Glomerular visceral epithelial cell (primary cell): ENCODE results near the gene GRIN1.
A peak's percentile ranks its signal among the peaks of the same experiment; 100 is the strongest.

Source experiments
- DNase-seq: peaks from one replicate; pipeline ENCODE4 v3.0.0-alpha.2; 2016; ENCODE audit errors: extremely low spot score

Gene GRIN1

DNA sequence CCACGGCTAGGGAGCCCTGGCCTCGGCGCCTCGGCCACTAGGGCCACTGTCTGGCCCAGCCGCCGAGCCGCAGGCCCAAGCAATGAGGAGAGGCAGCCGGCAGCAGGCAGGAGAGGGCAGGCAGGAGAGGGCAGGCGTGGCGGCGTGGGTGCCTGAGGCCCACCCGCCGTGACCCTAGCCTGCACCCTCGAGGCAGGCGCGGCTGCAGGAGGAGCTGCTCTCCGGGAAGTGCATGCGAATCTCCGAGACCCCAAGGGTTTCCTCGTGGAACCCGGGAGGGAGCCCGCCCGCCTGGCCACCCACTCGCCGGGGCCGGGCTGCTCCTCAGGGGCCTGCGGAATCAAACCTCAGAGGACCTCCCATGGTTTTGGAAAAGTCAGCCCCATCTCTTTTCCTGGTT, 9.3 kb downstream of the GRIN1 start:
- no peak for DNase-seq

DNA sequence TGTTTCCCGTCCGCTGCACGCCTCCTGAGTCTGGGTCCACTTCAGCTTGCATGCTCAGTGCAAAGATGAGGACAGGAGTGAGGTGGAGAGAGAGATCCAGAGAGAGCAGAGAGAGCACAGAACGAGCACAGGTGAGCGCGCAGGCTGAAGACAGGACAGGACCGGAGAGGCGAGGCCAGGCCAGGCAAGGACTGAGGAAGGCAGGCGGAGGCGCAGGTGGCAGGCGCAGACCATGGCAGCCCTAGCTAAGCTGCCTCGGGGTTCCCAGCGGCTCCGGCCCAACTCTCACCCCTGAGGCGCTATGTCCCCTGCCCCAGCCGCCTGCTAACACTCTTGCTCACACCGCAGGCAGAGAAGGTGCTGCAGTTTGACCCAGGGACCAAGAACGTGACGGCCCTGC, 9.7 kb downstream of the GRIN1 start:
- no peak for DNase-seq

DNA sequence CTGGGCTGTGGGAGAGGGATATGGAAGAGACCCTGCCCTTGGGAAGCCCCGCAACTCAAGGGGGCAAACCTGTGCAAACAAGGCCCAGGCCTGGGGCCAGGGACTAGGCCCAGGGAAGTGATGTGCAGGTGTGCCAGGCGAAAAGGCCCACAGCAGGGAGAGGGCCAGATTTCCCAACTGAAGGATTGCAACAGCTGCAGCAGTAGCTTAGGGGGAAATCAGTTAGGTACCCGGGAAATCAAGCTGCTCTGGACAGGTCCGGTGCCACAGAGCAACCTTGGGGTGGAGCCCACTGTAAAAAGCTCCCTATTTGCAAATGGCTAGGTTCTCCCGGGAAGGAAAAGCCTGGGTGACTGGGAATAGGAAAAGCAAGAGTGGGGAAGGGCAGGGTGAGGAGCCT, 10.4 kb downstream of the GRIN1 start:
- DNase-seq = no peak

DNA sequence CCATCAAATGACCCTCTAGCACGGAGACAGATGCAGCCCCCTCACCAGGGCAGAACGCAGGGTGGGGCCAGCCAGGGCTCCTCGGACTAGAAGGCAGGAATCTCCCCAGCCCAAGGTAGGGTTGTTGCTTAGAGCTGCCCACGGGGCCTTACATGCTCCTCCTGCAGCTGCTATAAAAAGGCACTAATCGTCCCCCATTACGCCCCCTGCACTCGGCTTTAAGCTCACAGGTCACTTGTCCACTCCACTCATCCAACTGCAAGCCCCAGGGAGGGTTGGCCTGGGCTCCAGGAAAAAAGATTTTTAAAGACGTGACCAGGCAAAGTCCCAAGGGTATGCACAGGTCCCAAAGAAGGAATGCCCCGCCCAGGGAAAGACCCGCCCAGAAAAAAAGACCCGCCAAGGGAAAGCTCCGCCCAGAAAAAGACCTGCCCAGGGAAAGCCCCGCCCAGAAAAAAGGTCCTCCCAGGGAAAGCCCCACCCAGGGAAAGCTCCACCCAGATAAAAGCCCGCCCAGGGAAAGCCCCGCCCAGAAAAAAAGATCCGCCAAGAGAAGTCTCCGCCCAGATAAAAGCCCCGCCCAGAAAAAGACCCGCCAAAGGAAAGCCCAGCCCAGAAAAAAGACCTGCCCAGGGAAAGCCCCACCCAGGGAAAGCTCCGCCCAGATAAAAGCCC, 11.1 kb downstream of the GRIN1 start:
- DNase-seq = peak; percentile 25

DNA sequence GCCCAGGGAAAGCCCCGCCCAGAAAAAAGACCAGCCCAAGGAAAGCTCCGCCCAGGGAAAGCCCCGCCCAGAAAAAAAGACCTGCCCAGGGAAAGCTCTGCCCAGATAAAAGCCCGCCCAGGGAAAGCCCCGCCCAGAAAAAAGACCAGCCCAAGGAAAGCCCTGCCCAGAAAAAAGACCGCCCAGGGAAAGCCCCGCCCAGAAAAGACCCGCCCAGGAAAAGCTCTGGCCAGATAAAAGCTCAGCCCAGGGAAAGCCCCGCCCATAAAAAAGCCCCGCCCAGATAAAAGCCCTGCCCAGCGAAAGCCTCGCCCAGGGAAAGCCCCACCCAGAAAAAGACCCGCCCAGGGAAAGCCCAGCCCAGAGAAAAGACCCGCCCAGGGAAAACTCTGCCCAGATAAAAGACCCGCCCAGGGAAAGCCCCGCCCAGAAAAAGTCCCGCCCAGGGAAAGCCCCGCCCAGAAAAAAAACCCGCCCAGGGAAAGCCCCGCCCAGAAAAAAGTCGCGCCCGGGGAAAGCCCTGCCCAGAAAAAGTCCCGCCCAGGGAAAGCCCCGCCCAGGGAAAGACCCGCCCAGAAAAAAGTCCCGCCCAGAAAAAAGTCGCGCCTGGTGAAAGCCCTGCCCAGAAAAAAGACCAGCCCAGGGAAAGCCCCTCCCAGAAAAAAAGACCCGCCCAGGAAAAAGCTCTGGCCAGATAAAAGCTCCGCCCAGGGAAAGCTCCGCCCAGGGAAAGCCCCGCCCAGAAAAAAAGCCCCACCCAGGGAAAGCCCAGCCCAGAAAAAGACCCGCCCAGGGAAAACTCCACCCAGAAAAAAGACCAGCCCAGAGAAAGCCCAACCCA, 11.9 kb downstream of the GRIN1 start:
- DNase-seq = peak; percentile 59

DNA sequence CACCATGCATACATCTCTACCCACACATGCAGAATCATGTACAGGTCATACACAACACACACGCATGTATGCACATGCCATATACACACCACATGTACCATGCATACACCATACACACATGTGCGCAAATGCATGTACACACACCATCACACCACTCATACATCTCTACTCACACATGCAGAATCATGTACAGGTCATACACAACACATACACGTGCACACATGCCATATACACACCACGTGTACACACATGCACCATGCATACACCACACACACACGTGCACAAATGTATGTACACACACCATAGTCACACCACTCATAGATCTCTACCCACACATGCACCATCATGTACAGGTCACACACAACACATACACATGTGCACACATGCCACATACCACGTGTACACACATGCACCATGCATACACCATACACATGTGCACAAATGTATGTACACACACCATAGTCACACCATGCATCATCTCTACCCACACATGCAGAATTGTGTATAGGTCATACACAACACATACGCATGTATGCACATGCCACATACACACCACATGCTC, 14.0 kb downstream of the GRIN1 start:
- no peak for DNase-seq

DNA sequence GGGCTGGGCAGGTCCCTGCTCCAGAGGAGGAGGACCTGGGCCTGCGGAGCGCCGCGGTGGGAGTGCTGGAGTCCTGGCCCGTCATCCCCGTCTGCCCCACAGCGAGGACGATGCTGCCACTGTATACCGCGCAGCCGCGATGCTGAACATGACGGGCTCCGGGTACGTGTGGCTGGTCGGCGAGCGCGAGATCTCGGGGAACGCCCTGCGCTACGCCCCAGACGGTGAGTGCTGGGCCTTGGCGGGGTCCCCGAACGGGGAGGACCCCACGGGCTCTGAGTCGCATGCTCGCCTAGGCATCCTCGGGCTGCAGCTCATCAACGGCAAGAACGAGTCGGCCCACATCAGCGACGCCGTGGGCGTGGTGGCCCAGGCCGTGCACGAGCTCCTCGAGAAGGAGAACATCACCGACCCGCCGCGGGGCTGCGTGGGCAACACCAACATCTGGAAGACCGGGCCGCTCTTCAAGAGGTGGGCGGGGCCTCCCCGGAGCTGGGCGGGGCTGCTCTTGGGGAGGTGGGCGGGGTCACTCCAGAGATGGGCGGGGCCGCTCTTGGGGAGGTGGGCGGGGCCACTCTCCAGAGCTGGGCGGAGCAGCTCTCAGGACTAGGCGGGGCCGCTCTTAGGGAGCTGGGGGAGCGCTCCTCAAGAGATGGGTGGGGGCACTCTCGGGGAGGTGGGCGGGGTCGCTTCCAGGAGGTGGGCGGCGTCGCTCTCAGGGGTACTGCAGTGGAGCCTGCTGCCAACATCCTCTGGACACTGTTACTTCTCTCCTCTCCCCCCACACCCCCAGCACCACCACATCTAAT, 17.8 kb downstream of the GRIN1 start:
- no peak for DNase-seq

DNA sequence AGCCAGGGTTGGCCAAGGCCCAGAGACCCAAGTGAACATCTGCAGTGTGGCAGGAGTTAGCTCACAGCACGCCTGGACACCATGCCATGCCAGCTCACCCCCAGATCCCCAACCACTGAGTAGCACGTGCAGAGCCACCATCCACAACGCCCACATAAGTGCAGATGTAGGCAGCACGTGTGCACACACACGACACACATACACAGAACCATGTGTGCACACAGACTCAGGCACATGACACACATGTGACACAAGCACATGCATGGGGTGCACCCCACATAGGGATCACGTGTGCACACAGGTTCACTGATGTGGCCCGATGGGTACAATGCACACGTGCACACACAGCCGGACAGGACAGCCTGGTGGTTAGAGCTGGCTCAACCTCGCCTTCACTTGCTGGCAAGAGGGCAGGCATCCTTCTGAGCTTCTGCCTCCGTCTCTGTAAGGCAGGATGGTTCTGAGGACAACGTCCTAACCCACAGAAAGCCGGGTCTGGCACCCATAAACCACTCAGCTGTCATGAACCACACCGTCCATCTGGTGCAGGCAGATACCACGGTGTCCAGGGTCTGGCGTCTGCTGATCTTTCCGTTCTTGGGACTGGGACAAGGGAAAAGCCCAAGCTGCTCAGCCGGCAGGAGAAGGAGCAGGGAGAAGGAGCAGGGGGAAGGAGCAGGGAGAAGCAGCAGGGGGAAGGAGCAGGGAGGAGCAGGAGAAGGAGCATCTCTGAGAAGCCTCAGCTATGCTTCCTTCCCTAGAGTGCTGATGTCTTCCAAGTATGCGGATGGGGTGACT, 18.9 kb downstream of the GRIN1 start:
- DNase-seq = no peak

DNA sequence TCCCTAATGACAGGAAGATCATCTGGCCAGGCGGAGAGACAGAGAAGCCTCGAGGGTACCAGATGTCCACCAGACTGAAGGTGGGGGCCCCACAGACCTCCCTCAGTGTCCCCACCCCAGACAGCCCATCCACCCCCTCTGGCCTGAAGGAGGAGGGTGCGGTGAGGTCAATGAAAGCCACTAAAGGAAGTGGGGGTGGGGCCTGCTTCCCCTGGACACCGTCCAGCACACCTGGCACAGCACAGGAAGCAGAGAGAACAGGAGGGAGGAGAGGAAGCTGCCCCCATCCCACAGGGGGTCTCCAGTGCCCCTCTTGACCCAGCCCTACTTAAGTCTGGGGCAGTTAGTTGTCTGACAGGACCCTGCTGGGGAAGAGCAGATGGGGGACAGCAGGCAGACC, 19.7 kb downstream of the GRIN1 start:
- no peak for DNase-seq

DNA sequence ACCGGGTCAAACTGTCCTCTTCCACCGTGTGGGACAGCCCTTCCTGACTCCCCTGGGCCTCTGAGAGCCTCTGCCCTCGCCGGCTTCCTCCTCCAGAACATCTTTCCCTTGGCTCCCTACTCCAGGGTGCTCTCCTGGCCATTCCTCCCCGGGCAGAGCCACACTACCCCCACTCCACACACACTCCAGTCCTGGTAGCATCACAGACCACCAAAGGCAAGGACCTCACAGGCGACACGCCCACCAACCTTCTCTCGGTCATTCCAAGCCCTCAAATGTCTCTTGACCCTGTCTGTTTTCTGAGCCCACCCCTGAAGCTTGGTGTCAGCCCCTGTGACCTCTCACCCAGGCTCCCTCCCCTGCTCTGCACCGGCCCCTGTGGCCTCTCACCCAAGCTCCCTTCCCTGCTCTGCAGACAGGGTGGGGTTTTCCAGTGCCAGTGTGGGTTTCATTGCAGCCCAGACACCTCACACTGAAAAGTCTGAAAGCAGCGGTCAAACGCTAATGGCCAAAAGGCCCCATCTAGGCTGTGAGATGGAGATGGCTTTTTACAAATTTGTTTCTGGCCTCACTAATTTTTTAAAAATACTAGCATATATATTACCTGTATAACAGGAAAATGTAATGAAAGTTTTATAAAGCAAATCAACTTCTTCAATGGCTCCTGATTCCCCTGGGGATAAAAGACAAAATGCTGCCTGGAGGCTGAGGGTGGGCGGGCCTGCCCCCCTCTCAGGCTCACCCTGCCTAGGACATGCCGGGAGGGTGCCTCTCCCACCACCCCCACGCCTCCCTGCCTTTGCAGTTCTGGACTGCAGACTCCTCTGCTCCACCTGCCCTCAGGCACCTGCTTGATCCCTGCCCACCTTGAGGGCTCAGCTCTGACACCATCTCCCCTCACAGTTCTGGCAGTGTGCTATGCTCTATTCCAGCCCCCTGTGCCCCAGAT, 20.4 kb downstream of the GRIN1 start:
- no peak for DNase-seq

DNA sequence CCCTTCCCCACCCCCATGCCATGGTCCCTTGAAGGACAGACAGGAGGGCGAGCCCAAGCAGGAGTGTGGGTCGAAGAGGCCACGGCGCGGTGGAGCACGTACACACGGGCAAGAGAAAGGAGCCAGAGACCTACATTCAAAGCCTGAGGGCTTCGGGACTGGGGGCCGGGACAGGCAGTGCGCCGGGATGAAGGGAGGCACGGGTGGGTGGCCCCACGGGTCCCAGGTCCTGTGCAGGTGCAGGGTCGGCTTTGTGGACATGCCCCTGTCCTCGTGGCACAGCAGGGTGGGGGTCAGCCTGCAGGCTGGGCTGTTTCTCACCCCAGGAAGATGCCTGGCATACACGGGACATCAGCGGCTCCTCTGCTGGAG, 21.1 kb downstream of the GRIN1 start:
- no peak for DNase-seq

DNA sequence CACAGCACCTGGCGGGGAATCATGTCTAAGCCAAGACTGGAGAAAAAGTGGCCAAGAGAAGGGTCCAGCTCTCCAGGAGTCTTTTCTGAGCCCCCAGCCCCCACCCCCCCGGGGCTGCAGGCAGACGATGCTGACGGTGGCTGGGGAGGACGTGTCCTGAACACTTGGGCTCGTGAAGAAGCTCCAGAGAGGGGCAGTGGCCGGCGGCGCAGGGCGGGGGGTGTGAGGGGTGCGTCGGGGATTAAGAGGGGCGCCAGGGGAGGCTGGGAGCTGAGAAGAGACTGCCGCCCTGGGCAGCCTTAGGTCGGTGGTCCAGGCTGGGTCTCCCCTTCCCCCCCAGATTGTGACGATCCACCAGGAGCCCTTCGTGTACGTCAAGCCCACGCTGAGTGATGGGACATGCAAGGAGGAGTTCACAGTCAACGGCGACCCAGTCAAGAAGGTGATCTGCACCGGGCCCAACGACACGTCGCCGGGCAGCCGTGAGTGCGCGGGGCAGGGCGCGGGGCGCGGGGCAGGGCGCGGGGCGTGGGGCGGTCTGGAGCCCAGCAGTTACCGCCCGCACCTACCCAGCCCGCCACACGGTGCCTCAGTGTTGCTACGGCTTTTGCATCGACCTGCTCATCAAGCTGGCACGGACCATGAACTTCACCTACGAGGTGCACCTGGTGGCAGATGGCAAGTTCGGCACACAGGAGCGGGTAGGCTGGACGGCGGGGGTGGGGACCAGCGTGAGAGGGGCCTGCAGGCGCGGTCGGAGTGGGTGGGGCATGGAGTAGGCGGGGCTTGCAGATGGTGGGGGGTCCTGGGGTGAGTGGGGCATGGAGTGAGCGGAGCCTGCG, 22.0 kb downstream of the GRIN1 start:
- no peak for DNase-seq

DNA sequence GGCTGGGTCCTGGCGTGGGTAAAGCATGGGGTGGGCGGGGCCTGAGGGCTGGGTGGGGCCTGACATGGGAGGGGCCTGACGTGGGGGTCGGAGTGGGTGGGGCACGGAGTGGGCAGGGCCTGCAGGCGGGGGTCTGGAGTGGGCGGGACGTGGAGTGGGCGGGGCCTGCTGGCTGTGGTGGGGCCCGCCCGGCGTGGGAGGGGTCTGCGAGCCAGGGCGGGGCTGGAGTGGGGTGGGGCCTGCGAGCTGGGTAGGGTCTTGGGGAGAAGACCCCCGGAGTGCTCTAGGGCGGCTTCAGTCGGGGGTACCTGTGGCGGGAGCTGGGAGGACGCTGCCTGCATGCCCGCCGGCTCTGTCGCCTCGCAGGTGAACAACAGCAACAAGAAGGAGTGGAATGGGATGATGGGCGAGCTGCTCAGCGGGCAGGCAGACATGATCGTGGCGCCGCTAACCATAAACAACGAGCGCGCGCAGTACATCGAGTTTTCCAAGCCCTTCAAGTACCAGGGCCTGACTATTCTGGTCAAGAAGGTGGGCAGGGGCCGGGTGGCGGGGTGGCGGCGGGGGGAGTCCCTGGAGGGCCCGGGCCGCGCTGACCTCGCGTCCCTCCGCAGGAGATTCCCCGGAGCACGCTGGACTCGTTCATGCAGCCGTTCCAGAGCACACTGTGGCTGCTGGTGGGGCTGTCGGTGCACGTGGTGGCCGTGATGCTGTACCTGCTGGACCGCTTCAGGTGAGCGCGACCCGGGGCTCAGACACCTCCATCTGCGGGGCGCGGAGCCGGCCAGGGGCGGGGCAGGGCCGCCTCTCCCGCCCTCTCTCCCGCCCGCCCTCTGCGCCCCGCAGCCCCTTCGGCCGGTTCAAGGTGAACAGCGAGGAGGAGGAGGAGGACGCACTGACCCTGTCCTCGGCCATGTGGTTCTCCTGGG, 22.9 kb downstream of the GRIN1 start:
- DNase-seq = no peak

DNA sequence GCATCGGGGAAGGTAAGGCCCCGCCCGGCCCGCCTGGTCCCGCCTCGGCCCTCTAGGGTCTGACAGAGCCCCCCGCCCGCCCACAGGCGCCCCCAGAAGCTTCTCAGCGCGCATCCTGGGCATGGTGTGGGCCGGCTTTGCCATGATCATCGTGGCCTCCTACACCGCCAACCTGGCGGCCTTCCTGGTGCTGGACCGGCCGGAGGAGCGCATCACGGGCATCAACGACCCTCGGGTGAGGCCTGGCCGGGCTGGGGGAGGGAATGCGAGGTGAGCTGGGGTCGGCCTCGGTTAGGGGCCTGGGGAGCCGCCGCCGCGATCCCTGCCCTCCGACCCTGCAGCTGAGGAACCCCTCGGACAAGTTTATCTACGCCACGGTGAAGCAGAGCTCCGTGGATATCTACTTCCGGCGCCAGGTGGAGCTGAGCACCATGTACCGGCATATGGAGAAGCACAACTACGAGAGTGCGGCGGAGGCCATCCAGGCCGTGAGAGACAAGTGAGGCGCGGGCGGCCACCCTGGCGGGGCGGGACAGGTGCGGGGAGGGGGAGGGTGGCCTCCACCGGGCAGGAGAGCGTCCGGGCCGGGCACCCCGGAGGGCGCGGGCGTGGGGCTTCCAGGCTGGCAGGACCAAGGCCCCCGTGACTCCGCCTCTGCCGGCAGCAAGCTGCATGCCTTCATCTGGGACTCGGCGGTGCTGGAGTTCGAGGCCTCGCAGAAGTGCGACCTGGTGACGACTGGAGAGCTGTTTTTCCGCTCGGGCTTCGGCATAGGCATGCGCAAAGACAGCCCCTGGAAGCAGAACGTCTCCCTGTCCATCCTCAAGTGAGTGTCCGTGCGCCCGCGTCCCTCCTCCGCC, 23.8 kb downstream of the GRIN1 start:
- no peak for DNase-seq

DNA sequence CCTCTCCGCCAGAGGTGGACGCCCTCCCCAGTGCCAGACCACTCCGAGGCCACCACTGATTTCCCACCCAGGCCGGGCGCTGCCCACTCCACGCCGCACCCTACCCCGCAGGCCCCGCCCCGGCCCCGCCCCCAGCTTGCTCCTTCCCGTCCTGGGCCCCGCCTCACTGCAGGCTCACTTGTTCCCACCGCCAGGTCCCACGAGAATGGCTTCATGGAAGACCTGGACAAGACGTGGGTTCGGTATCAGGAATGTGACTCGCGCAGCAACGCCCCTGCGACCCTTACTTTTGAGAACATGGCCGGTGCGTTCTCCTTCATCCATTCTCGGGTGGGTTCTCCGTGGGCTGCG, 24.4 kb downstream of the GRIN1 start:
- DNase-seq = no peak

DNA sequence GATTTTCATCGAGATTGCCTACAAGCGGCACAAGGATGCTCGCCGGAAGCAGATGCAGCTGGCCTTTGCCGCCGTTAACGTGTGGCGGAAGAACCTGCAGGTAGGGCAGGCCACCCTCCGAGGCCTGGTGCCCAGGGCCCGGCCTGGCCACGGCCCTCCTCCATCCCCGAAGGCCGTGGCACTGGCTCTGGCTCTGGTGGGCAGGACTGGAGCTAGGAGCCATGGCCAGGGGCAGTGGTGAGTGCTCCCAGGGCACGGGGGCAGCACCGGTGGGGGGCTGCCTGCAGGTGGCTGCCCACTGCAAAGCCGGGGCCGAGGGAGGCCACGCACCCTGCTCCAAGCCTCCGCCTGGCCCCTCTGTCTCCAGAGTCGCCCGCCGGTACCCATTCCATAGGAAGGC, 24.9 kb downstream of the GRIN1 start:
- no peak for DNase-seq
